Ovary (tissue), 9 donors: Measurements from ENCODE around the gene ITPRID2. TPM values are rescaled to one million over a fixed set of nuclear protein-coding genes. Genes with fewer than 3 reads are reported as not detected.

Experiments
- DNase-seq, 5 donors: peaks; one replicate each; pipeline ENCODE4 v3.0.0-alpha.2; 2019 to 2020
- H3K27ac ChIP-seq, 2 donors: fragments of 200-600 bp; one replicate each; pipeline versions ENCODE4 v1.5.1 to v1.8.0; 2019 to 2022
- H3K27me3 ChIP-seq: fragments of 200-600 bp; one replicate; pipeline ENCODE4 v1.8.0; 2022
- H3K36me3 ChIP-seq: fragments of 200-600 bp; sonication (generic); one replicate; pipeline ENCODE4 v1.5.1; 2019
- H3K4me1 ChIP-seq: one replicate; pipeline ENCODE4 v1.8.1; 2013; ENCODE audit warnings: mild to moderate bottlenecking, moderate library complexity; ENCODE audit not compliant: insufficient read depth
- H3K4me3 ChIP-seq: fragments of 200-600 bp; sonication (generic); one replicate; pipeline ENCODE4 v1.5.1; 2017
- H3K9me3 ChIP-seq, 2 donors: fragments of 200-600 bp in 1 of 2; sonication (generic) in 1 of 2; one replicate each; pipeline versions ENCODE4 v1.5.1 to v1.8.1; 2013 to 2019; ENCODE audit warnings: mild to moderate bottlenecking in 1 of 2, moderate library complexity in 1 of 2
- EP300 ChIP-seq: sonication (generic); formaldehyde crosslinking; IDR thresholded peaks from one replicate; pipeline ENCODE4 v1.6.1; 2017; ENCODE audit warnings: antibody characterized with exemption
- POLR2A ChIP-seq: fragments of 450-650 bp; IDR thresholded peaks from one replicate; pipeline ENCODE4 v1.6.1; 2017; ENCODE audit warnings: antibody characterized with exemption, mild to moderate bottlenecking, moderate library complexity
- WGBS, 3 donors: extraction: QIAGEN DNeasy Blood & Tissue Kit in 1 of 3; methylation state at CpG; one replicate each; pipeline versions ENCODE4 v1.1.5 to v1.1.7; 2013 to 2017; 5-methylcytosine and 5-hydroxymethylcytosine counted together
- intact Hi-C, 4 donors: fragments of 100-400 bp; cut with DNase I; formaldehyde crosslinking; loops; one replicate each; pipeline versions ENCODE4 v1.11.0 to v1.15.1; 2022 to 2023
- polyA plus RNA-seq, 2 donors: library from polyadenylated mRNA; stranded (reverse); fragments of 200-250 nt in 1 of 2; fragments of 350-450 nt in 1 of 2; fragmentation: Illumina TruSeq in 1 of 2; extraction: RNeasy Lipid Tissue Mini Kit (QIAGEN cat#74804) in 1 of 2; gene quantifications; one replicate each; pipeline ENCODE4 v1.2.3, GENCODE V29; 2013 to 2014
- total RNA-seq, 7 donors: library from RNA; depleted of rRNA in 2 of 7; stranded (reverse); fragments of >200 nt in 2 of 7; fragmentation: NEBNext Ultra II Directional in 3 of 7; extraction: Animal tissue kit (Norgen Biotek cat#: 25700) in 3 of 7; gene quantifications; one replicate each; pipeline versions ENCODE4 v1.1.0 to v1.2.4, GENCODE V29; 2016 to 2023
- TF ChIP-seq, protein P1 (sequence below), 3 donors: fragments of 450-650 bp in 2 of 3; fragments of 200-600 bp in 1 of 3; IDR thresholded peaks; one replicate each; pipeline versions ENCODE4 v1.5.1 to v1.8.0; 2016 to 2022; ENCODE audit warnings: antibody characterized with exemption in 3 of 3, mild to moderate bottlenecking in 1 of 3
- donor health status: DM: no; HTN: no; CAD: no; lungs with moderate emphysema.
- donor health status: DM: no; HTN: no; CAD: no.
- donor health status: Bipolar disorder and iron deficiency.
- donor health status: DM: yes; HTN: yes; CAD: no.
- donor health status: DM: no; HTN: no; CAD: no.
- donor health status: DM: yes; HTN: yes; CAD: no.

ITPRID2 gene
- total and polyA plus RNA-seq, 9 donors = 25.2 to 66.2 (median 48.6) TPM

GRCh38 chr2:181876614-181877063 lies 14.9 kb upstream of the ITPRID2 start:
- Histone ChIP-seq H3K27ac (no peak overlapping the region), H3K4me3 (no peak overlapping the region), H3K36me3 (no peaks in the 10 kb centered on the region), H3K27me3 (no peaks in the 10 kb centered on the region), H3K4me1 (no peaks in the 10 kb centered on the region), H3K9me3 (no peaks in the 10 kb centered on the region)
- TF ChIP-seq EP300 (no peak), POLR2A (no peak)
- TF ChIP-seq, protein P1, sequence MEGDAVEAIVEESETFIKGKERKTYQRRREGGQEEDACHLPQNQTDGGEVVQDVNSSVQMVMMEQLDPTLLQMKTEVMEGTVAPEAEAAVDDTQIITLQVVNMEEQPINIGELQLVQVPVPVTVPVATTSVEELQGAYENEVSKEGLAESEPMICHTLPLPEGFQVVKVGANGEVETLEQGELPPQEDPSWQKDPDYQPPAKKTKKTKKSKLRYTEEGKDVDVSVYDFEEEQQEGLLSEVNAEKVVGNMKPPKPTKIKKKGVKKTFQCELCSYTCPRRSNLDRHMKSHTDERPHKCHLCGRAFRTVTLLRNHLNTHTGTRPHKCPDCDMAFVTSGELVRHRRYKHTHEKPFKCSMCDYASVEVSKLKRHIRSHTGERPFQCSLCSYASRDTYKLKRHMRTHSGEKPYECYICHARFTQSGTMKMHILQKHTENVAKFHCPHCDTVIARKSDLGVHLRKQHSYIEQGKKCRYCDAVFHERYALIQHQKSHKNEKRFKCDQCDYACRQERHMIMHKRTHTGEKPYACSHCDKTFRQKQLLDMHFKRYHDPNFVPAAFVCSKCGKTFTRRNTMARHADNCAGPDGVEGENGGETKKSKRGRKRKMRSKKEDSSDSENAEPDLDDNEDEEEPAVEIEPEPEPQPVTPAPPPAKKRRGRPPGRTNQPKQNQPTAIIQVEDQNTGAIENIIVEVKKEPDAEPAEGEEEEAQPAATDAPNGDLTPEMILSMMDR (IDR thresholded peaks at IDR 0.05) = no peak
- no peak for DNase-seq
- intact Hi-C loops = no loop called here
- WGBS, 3 donors = 57 to 61% (median 58%) methylated on average over 2 of the region's 2 CpGs

- Histone ChIP-seq H3K36me3 (no peaks in the 10 kb centered on the region), H3K4me1 (no peaks in the 10 kb centered on the region), H3K4me3 (no peak overlapping the region), H3K9me3 (no peaks in the 10 kb centered on the region), H3K27ac (no peak overlapping the region), H3K27me3 (no peaks in the 10 kb centered on the region)
- no peak for DNase-seq
- TF ChIP-seq, protein P1 (IDR thresholded peaks at IDR 0.05) = no peak
- TF ChIP-seq EP300 = no peak
- no peak for TF ChIP-seq POLR2A
- intact Hi-C loops = no loop called here
- WGBS, 3 donors = 79 to 82% (median 80%) methylated on average over 2 of the region's 2 CpGs
Measured at GRCh38 chr2:181877181-181877664, 14.3 kb upstream of the ITPRID2 start.

- intact Hi-C loops = no loop called here
- Histone ChIP-seq H3K36me3 (no peaks in the 10 kb centered on the region), H3K9me3 (no peaks in the 10 kb centered on the region), H3K27me3 (no peaks in the 10 kb centered on the region), H3K4me1 (no peaks in the 10 kb centered on the region), H3K27ac (no peak overlapping the region), H3K4me3 (no peak overlapping the region)
- 41 to 44% (median 43%) methylated on average over 2 of the region's 2 CpGs for WGBS, 3 donors
- DNase-seq = no peak
- TF ChIP-seq POLR2A (no peak), EP300 (no peak)
- TF ChIP-seq, protein P1 (IDR thresholded peaks at IDR 0.05) = no peak
Measured at GRCh38 chr2:181878448-181878847, 13.1 kb upstream of the ITPRID2 start.

DNA sequence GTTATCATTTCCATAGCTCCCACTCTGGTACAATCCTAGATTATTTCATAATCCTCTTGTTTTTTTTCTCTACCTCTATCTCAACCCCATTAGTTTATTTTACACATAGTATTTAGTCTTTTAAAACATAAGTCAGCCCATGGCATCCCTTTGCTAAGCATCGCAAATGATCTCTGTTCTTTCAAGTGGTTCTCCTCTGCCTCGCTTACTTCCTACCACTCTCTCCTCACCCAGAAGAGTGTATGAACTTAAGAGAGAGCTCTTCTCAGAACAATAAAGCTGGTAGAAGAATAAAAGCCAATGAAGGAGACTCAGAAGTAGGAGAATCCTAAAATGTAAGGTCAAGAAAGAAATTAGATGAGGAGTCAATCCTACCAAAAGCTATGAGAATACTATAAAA lies 12.2 kb upstream of the ITPRID2 start:
- H3K36me3 ChIP-seq = no peaks in the 10 kb centered on the region
- intact Hi-C loops = no loop called here

More for the DNA sequence above, 12.2 kb upstream of the ITPRID2 start:
- no peaks in the 10 kb centered on the region for H3K9me3 ChIP-seq
- no peak for DNase-seq
- no peak overlapping the region for H3K27ac ChIP-seq
- H3K27me3 ChIP-seq = no peaks in the 10 kb centered on the region
- H3K4me3 ChIP-seq = no peak overlapping the region
- no peaks in the 10 kb centered on the region for H3K4me1 ChIP-seq
- whole genome bisulfite sequencing, 3 donors = 77 to 96% (median 96%) methylated on average over 2 of the region's 2 CpGs
- TF ChIP-seq EP300 (no peak), POLR2A (no peak)
- TF ChIP-seq, protein P1 (IDR thresholded peaks at IDR 0.05) = no peak
